ENCODE measurements around the gene AIG1. TPM values are rescaled to one million over a fixed set of nuclear protein-coding genes. Genes with fewer than 3 reads are reported as not detected.

The AIG1 gene
- total and polyA plus RNA-seq, 2 of the 4 experiments (the other 2 are of a cell fraction): 21.3 to 27.1 TPM

- no peak overlapping the region for H2AFZ ChIP-seq (replicated peaks; ENCODE audit: low read length, poor library complexity)
- H2AK5ac ChIP-seq (ENCODE audit: low read depth, low read length): no peak overlapping the region
- H2BK20ac ChIP-seq (ENCODE audit: low read depth, low read length): no peak overlapping the region
- no peak overlapping the region for H3K4ac ChIP-seq (ENCODE audit: low read depth, low read length)
- H3K27me3 ChIP-seq (ENCODE audit: control insufficient read depth, insufficient read depth, low read length): no peaks in the 10 kb centered on the region
- no peak overlapping the region for H3K4me2 ChIP-seq (ENCODE audit: low read depth, low read length)
- H3K9me1 ChIP-seq (ENCODE audit: insufficient read depth, low read length): 0 out of 2 replicates have a peak, but pooled peaks cover 2% of the 10 kb centered on the region
- ChIA-PET POLR2A (ENCODE audit: unreplicated experiment) (no interaction called here), CTCF (no interaction called here)
- DNase-seq (peak; percentile 14), ATAC-seq (ENCODE audit: low read depth) (no peak)
- no peak overlapping the region for H2BK5ac ChIP-seq (ENCODE audit: low read depth, low read length, poor library complexity, severe bottlenecking)
- H3K9me3 ChIP-seq (ENCODE audit: control insufficient read depth, insufficient read depth, low read length): no peaks in the 10 kb centered on the region
- no peak overlapping the region for H2BK120ac ChIP-seq (ENCODE audit: low read depth, low read length)
- no peak overlapping the region for H3K14ac ChIP-seq (replicated peaks; ENCODE audit: low read depth, low read length)
- H4K5ac ChIP-seq (ENCODE audit: low read depth, low read length): no peak overlapping the region
- no peak overlapping the region for H3K18ac ChIP-seq (ENCODE audit: low read depth, low read length)
- no CpG with 5 or more reads among the region's 13 CpGs for WGBS, 2 experiments (ENCODE audit: extremely low coverage in 2 of 2, insufficient read length in 1 of 2)
- no TSS peak for BruUV-seq (replicated peaks)
- H3K4me3 ChIP-seq (ENCODE audit: insufficient read depth, low read depth, low read length): no peak overlapping the region
- no peaks in the 10 kb centered on the region for H4K20me1 ChIP-seq (ENCODE audit: insufficient read depth, low read length)
- H3K23ac ChIP-seq (ENCODE audit: low read depth, low read length): no peak overlapping the region
- H3K4me1 ChIP-seq (ENCODE audit: control insufficient read depth, insufficient read depth, low read length): peaks cover 3% of the 10 kb centered on the region
- dilution Hi-C loops (cut with HindIII; ENCODE audit: low sequenced_read_pairs, unreplicated experiment) (no loop called here), intact Hi-C loops (cut with micrococcal nuclease) (no loop called here), in situ Hi-C loops (cut with MboI; ENCODE audit: low sequenced_read_pairs) (no loop called here)
- no peak overlapping the region for H3K56ac ChIP-seq (ENCODE audit: extremely low read depth, insufficient read depth, low read length)
- H2BK15ac ChIP-seq (ENCODE audit: low read depth, low read length): no peak overlapping the region
- H2AK9ac ChIP-seq (replicated peaks; ENCODE audit: low read depth, low read length, poor library complexity): no peak overlapping the region
- H3K27ac ChIP-seq (ENCODE audit: insufficient read depth, low read length): no peak overlapping the region
- no peak overlapping the region for H3K9ac ChIP-seq (ENCODE audit: low read depth, low read length)
- H4K91ac ChIP-seq (ENCODE audit: insufficient read depth, low read depth, low read length): no peak overlapping the region
- no peak for TF ChIP-seq CEBPB (IDR thresholded peaks at IDR 0.05; ENCODE audit: low read depth, low read length)
- no peak for TF ChIP-seq FOS (IDR thresholded peaks at IDR 0.05; ENCODE audit: low read depth, low read length)
- no peak for TF ChIP-seq POLR2A (IDR thresholded peaks at IDR 0.05; ENCODE audit: low read depth, low read length)
- TF ChIP-seq RFX5 (IDR thresholded peaks at IDR 0.05; ENCODE audit: low read depth, low read length): no peak
- TF ChIP-seq MAFK (IDR thresholded peaks at IDR 0.05; ENCODE audit: low read depth, low read length): no peak
- no peak for TF ChIP-seq NFE2L2 (IDR thresholded peaks at IDR 0.05; ENCODE audit: low read depth, low read length)
- TF ChIP-seq MAZ (IDR thresholded peaks at IDR 0.05; ENCODE audit: borderline replicate concordance, low read depth, low read length): no peak
- TF ChIP-seq CHD1 (IDR thresholded peaks at IDR 0.05; ENCODE audit: low read depth, low read length): no peak
- TF ChIP-seq RAD21 (IDR thresholded peaks at IDR 0.05; ENCODE audit: low read length): no peak
- H4K8ac ChIP-seq (ENCODE audit: low read depth in 2 of 2, low read length in 2 of 2): no peak overlapping the region
- H3K79me1 ChIP-seq (ENCODE audit: low read depth in 1 of 2, low read length in 2 of 2): no peaks in the 10 kb centered on the region
- H3K36me3 ChIP-seq (ENCODE audit: control insufficient read depth, insufficient read depth, low read length): no peaks in the 10 kb centered on the region
Observed at GRCh38 chr6:143283887-143284645, 223.4 kb downstream of the AIG1 start.
